Measurements from ENCODE around the gene ZNF619.

ZNF619 gene

GRCh38 chr3:40502034-40502433 lies 25.1 kb downstream of the ZNF619 start:
- no peak for DNase-seq (ENCODE audit: low read depth in 1 of 2, low spot score in 1 of 2)
- Histone ChIP-seq H3K27me3 (ENCODE audit: insufficient read depth, poor library complexity, severe bottlenecking) (no peaks in the 10 kb centered on the region), H3K27ac (replicated peaks) (no peak overlapping the region), H3K4me3 (replicated peaks; ENCODE audit: insufficient read depth, low read length) (no peak overlapping the region)
- TF ChIP-seq REST (IDR thresholded peaks at IDR 0.05; ENCODE audit: insufficient replicate concordance, low read depth) (no peak), GABPA (IDR thresholded peaks at IDR 0.05; ENCODE audit: low read depth) (no peak), POLR2AphosphoS5 (IDR thresholded peaks at IDR 0.05; ENCODE audit: low read depth) (no peak), SPI1 (IDR thresholded peaks at IDR 0.05; ENCODE audit: borderline replicate concordance, low read depth) (no peak), CTCF (IDR thresholded peaks at IDR 0.05; ENCODE audit: insufficient read depth, low read length) (no peak)

- TF ChIP-seq CTCF (IDR thresholded peaks at IDR 0.05; ENCODE audit: insufficient read depth, low read length) (no peak), REST (IDR thresholded peaks at IDR 0.05; ENCODE audit: insufficient replicate concordance, low read depth) (no peak), SPI1 (IDR thresholded peaks at IDR 0.05; ENCODE audit: borderline replicate concordance, low read depth) (no peak), POLR2AphosphoS5 (IDR thresholded peaks at IDR 0.05; ENCODE audit: low read depth) (no peak), GABPA (IDR thresholded peaks at IDR 0.05; ENCODE audit: low read depth) (no peak)
- no peak for DNase-seq (ENCODE audit: low read depth in 1 of 2, low spot score in 1 of 2)
- H3K27me3 ChIP-seq (ENCODE audit: insufficient read depth, poor library complexity, severe bottlenecking), result no peaks in the 10 kb centered on the region
- no peak overlapping the region for H3K4me3 ChIP-seq (replicated peaks; ENCODE audit: insufficient read depth, low read length)
- H3K27ac ChIP-seq (replicated peaks), result no peak overlapping the region
These were observed 27.9 kb downstream of the ZNF619 start for GRCh38 chr3:40504636-40505430.

- Histone ChIP-seq H3K27ac (replicated peaks) (no peak within 1 kb of the TSS; the same call in 1 of the 2 replicates), H3K4me3 (replicated peaks; ENCODE audit: insufficient read depth, low read length) (peak within 1 kb of the TSS; percentile 49), H3K27me3 (ENCODE audit: insufficient read depth, poor library complexity, severe bottlenecking) (no peaks in the 10 kb centered on the region)
- DNase-seq (ENCODE audit: low read depth in 1 of 2, low spot score in 1 of 2), result peak; percentile 34 to 60
- TF ChIP-seq GABPA (IDR thresholded peaks at IDR 0.05; ENCODE audit: low read depth), result peak; percentile 53
- no peak for TF ChIP-seq POLR2AphosphoS5 (IDR thresholded peaks at IDR 0.05; ENCODE audit: low read depth)
These were observed 28.9 kb downstream of the ZNF619 start, which contains the start of gene ZNF620 for GRCh38 chr3:40505599-40506462. ZNF620 (plus strand) TSS chr3:40506039; CDS start chr3:40506353, 314 bp downstream.

Measured in HL-60 (cell line).